PC-3 (cell line): Measurements from ENCODE around the gene DNAJC1. TPM values are rescaled to one million over a fixed set of nuclear protein-coding genes. Genes with fewer than 3 reads are reported as not detected.

Experiments
- ATAC-seq: fragments of 200-7000 bp; cut with Tn5 transposase; 2 replicates; pipeline ENCODE4 v1.9.1; 2020; ENCODE audit warnings: mild to moderate bottlenecking, moderate library complexity
- BruUV-seq: library from RNA; stranded (reverse); fragments of 400-500 nt; replicated peaks from 2 replicates; lab custom pipeline; 2021; lab: Mats Ljungman, UMichigan
- CTCF ChIA-PET: fragments of 300-600 bp; sonication (Branson Sonifier 250); formaldehyde crosslinking; loops from one replicate; lab custom pipeline; 2022; ENCODE audit warnings: antibody characterized with exemption; lab: Charles Lee
- POLR2A ChIA-PET: fragments of 300-600 bp; sonication (Branson Sonifier 250); formaldehyde crosslinking; loops from one replicate; lab custom pipeline; 2022; ENCODE audit warnings: antibody characterized with exemption; ENCODE audit not compliant: unreplicated experiment; lab: Charles Lee
- DNase-seq: peaks from one replicate; pipeline ENCODE4 v3.0.0-alpha.2; 2015
- H2AFZ ChIP-seq: fragments of 300-600 bp; sonication (generic); 2 replicates; pipeline ENCODE4 v1.6.0; 2016; ENCODE audit warnings: antibody characterized with exemption, low read length
- H3F3A ChIP-seq: fragments of 300-600 bp; sonication (generic); one replicate; pipeline ENCODE4 v1.6.0; 2017; ENCODE audit warnings: antibody characterized with exemption, low read length, control low read depth, mild to moderate bottlenecking; ENCODE audit not compliant: unreplicated experiment
- H3K27ac ChIP-seq: fragments of 300-600 bp; sonication (generic); 2 replicates; pipeline ENCODE4 v1.5.1; 2016; ENCODE audit warnings: mild to moderate bottlenecking, low read length
- H3K27me3 ChIP-seq: fragments of 300-600 bp; sonication (generic); 2 replicates; pipeline ENCODE4 v1.6.1; 2016; ENCODE audit warnings: low read length, mixed read lengths
- H3K36me3 ChIP-seq: fragments of 300-600 bp; sonication (generic); 2 replicates; pipeline ENCODE4 v1.6.1; 2016; ENCODE audit warnings: low read depth, mixed run types, low read length, mixed read lengths
- H3K4me1 ChIP-seq: fragments of 300-600 bp; sonication (generic); 2 replicates; pipeline ENCODE4 v1.5.1; 2016; ENCODE audit warnings: low read length; ENCODE audit not compliant: insufficient read depth
- H3K4me2 ChIP-seq: fragments of 300-600 bp; sonication (generic); 2 replicates; pipeline ENCODE4 v1.6.0; 2016; ENCODE audit warnings: low read length
- H3K4me3 ChIP-seq: fragments of 300-600 bp; sonication (generic); 2 replicates; pipeline ENCODE4 v1.5.1; 2016; ENCODE audit warnings: mild to moderate bottlenecking, low read length, mixed read lengths
- H3K79me2 ChIP-seq: fragments of 300-600 bp; sonication (generic); 2 replicates; pipeline ENCODE4 v1.6.1; 2017; ENCODE audit warnings: low read length, mixed read lengths
- H3K9ac ChIP-seq: fragments of 300-600 bp; sonication (generic); 2 replicates; pipeline ENCODE4 v1.6.0; 2016; ENCODE audit warnings: mild to moderate bottlenecking, low read length
- H3K9me2 ChIP-seq: fragments of 300-600 bp; sonication (generic); replicated peaks from 2 replicates; pipeline ENCODE4 v1.6.1; 2016; ENCODE audit warnings: mixed run types, low read length, mixed read lengths
- H3K9me3 ChIP-seq: fragments of 300-600 bp; sonication (generic); 2 replicates; pipeline ENCODE4 v1.6.1; 2016; ENCODE audit warnings: low read length, mixed read lengths
- H4K20me1 ChIP-seq: fragments of 300-600 bp; sonication (generic); 2 replicates; pipeline ENCODE4 v1.6.1; 2016; ENCODE audit warnings: low read length, mixed read lengths
- CTCF ChIP-seq: fragments of 300-600 bp; sonication (generic); conservative IDR thresholded peaks from 2 replicates; pipeline ENCODE4 v1.5.1; 2017; ENCODE audit warnings: antibody characterized with exemption, low read depth, mild to moderate bottlenecking, low read length
- EZH2 ChIP-seq: fragments of 300-600 bp; sonication (generic); IDR thresholded peaks from one replicate; pipeline ENCODE4 v1.6.1; 2017; ENCODE audit warnings: antibody characterized with exemption, mild to moderate bottlenecking, low read length; ENCODE audit not compliant: unreplicated experiment
- EZH2phosphoT487 ChIP-seq: fragments of 300-600 bp; sonication (generic); IDR thresholded peaks from 2 replicates; pipeline ENCODE4 v1.6.1; 2018; ENCODE audit warnings: mild to moderate bottlenecking, antibody characterized with exemption, low read length, borderline replicate concordance
- intact Hi-C: fragments of 100-400 bp; cut with micrococcal nuclease; formaldehyde crosslinking; loops from 2 replicates; pipeline ENCODE4 v1.9.0; 2023
- total RNA-seq: library from RNA; depleted of rRNA; stranded (reverse); fragments of >200 nt; gene quantifications from 2 replicates; pipeline ENCODE4 v1.2.3, GENCODE V29; 2014

DNAJC1 gene
- total RNA-seq, 1 experiment from 2014 or later, result 53.4 TPM

GRCh38 chr10:21944727-21945386 is 58.7 kb downstream of the DNAJC1 start:
- ATAC-seq, result no peak
- H3K4me2 ChIP-seq, result no peak overlapping the region
- H3K27ac ChIP-seq, result no peak overlapping the region
- H4K20me1 ChIP-seq, result no peaks in the 10 kb centered on the region
- no peaks in the 10 kb centered on the region for H3K27me3 ChIP-seq
- H3K9me2 ChIP-seq, result no peaks in the 10 kb centered on the region
- intact Hi-C loops, result no loop called here
- no peak for TF ChIP-seq EZH2phosphoT487
- no peak for TF ChIP-seq EZH2
- no peak for TF ChIP-seq CTCF
- H3K9ac ChIP-seq, result no peak overlapping the region
- H3F3A ChIP-seq, result no peaks in the 10 kb centered on the region
- no peak for DNase-seq
- H3K4me3 ChIP-seq, result no peak overlapping the region
- H3K79me2 ChIP-seq, result peaks cover 59% of the 10 kb centered on the region
- ChIA-PET POLR2A (no interaction called here), CTCF (no interaction called here)
- H3K36me3 ChIP-seq, result no peaks in the 10 kb centered on the region
- H2AFZ ChIP-seq, result no peak overlapping the region
- no TSS peak for BruUV-seq
- H3K9me3 ChIP-seq, result no peaks in the 10 kb centered on the region
- H3K4me1 ChIP-seq, result no peaks in the 10 kb centered on the region

- ATAC-seq (no peak), DNase-seq (no peak)
- BruUV-seq, result no TSS peak
- Histone ChIP-seq H3K27me3 (no peaks in the 10 kb centered on the region), H3K9me3 (no peaks in the 10 kb centered on the region), H3K9me2 (no peaks in the 10 kb centered on the region), H3K4me2 (no peak overlapping the region), H4K20me1 (no peaks in the 10 kb centered on the region), H3K27ac (no peak overlapping the region), H2AFZ (no peak overlapping the region), H3K4me1 (no peaks in the 10 kb centered on the region), H3K4me3 (no peak overlapping the region), H3K36me3 (no peaks in the 10 kb centered on the region), H3K9ac (no peak overlapping the region), H3F3A (no peaks in the 10 kb centered on the region), H3K79me2 (peaks cover 59% of the 10 kb centered on the region)
- ChIA-PET POLR2A (interaction anchor here (0.5 to 0.6 kb wide), 2 partner anchors 10 to 26 kb away, joined by 4 to 7 read pairs; no protein-coding TSS in a partner anchor), CTCF (no interaction called here)
- TF ChIP-seq EZH2phosphoT487 (no peak), CTCF (no peak), EZH2 (no peak)
- intact Hi-C loops, result no loop called here
Observed at GRCh38 chr10:21943633-21944265, 59.8 kb downstream of the DNAJC1 start.
